Upper lobe of right lung (tissue), 1 donor: Measurements from ENCODE around the gene ROR1. TPM values are rescaled to one million over a fixed set of nuclear protein-coding genes. Genes with fewer than 3 reads are reported as not detected.

Experiments
- ATAC-seq: fragments of 200-7000 bp; cut with Tn5 transposase; one replicate; pipeline ENCODE4 v1.9.1; 2020; ENCODE audit warnings: mild to moderate bottlenecking, moderate library complexity
- DNase-seq: peaks from one replicate; pipeline ENCODE4 v3.0.0-alpha.2; 2020
- H3K27ac ChIP-seq: fragments of 200-600 bp; one replicate; pipeline ENCODE4 v1.8.0; 2022
- H3K27me3 ChIP-seq: fragments of 200-600 bp; one replicate; pipeline ENCODE4 v1.8.0; 2022; ENCODE audit warnings: mild to moderate bottlenecking
- H3K36me3 ChIP-seq: fragments of 200-600 bp; one replicate; pipeline ENCODE4 v1.8.0; 2022
- H3K4me1 ChIP-seq: fragments of 200-600 bp; one replicate; pipeline ENCODE4 v1.8.0; 2022
- H3K4me3 ChIP-seq: fragments of 200-600 bp; one replicate; pipeline ENCODE4 v1.8.0; 2022; ENCODE audit warnings: mild to moderate bottlenecking
- H3K9me3 ChIP-seq: fragments of 200-600 bp; one replicate; pipeline ENCODE4 v1.8.0; 2022
- CTCF ChIP-seq: fragments of 200-600 bp; IDR thresholded peaks from one replicate; pipeline ENCODE4 v1.8.0; 2022; ENCODE audit warnings: antibody characterized with exemption
- intact Hi-C: fragments of 100-400 bp; cut with DNase I; formaldehyde crosslinking; loops from one replicate; pipeline ENCODE4 v1.11.0; 2022
- total RNA-seq: library from RNA; stranded (reverse); fragmentation: NEBNext Ultra II Directional; extraction: Animal tissue kit (Norgen Biotek cat#: 25700); gene quantifications from one replicate; pipeline ENCODE4 v1.2.1, GENCODE V29; 2021
- donor health status: DM: no; HTN: yes; CAD: no; lungs with severe emphysema.

Gene ROR1
- total RNA-seq, 1 donor from 2014 or later: 21.4 TPM

DNA sequence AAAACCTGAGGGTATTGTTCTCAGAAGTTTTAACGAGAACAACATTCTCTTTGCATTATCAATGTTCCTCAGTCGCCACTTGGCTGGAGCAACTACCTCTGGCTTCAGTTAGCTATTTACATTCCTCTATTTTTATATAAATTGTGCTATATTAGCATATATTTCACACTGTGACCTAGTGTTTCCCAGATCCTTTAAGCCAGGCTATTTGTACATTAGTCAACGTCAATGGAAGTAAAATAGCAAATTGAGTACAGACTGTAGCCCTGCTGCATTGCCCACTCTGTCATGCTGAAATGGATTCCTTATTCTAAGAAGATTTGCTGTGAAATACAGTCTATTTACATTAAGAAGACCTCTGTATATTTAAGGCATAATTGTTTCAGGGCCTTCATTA, 213.8 kb downstream of the ROR1 start:
- Histone ChIP-seq H3K27ac (no peak overlapping the region), H3K9me3 (no peaks in the 10 kb centered on the region), H3K27me3 (no peaks in the 10 kb centered on the region), H3K4me3 (no peak overlapping the region), H3K36me3 (no peaks in the 10 kb centered on the region), H3K4me1 (no peaks in the 10 kb centered on the region)
- ATAC-seq: no peak
- intact Hi-C loops: no loop called here
- no peak for DNase-seq
- no peak for TF ChIP-seq CTCF

DNA sequence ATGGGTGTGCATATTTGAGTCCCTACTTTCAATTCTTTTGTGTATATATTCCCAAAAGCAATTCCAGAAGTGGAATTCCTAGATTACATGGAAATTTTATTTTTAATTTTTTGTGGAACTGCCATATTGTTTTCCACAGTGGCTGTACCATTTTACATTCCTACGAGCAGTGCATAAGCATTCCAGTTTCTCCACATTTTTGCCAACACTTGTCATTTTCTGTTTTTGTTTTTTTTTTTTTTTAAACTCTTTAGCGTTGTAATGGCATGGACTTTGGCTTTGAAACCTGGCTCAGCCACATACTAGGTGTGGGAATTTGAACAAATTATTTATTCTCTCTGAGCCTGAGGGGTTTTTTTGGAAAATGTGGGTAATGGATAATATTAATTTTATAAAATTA, 215.1 kb downstream of the ROR1 start:
- Histone ChIP-seq H3K36me3 (no peaks in the 10 kb centered on the region), H3K27ac (no peak overlapping the region), H3K4me1 (no peaks in the 10 kb centered on the region), H3K4me3 (no peak overlapping the region), H3K9me3 (no peaks in the 10 kb centered on the region), H3K27me3 (no peaks in the 10 kb centered on the region)
- TF ChIP-seq CTCF: no peak
- DNase-seq (no peak), ATAC-seq (no peak)
- intact Hi-C loops: no loop called here

DNA sequence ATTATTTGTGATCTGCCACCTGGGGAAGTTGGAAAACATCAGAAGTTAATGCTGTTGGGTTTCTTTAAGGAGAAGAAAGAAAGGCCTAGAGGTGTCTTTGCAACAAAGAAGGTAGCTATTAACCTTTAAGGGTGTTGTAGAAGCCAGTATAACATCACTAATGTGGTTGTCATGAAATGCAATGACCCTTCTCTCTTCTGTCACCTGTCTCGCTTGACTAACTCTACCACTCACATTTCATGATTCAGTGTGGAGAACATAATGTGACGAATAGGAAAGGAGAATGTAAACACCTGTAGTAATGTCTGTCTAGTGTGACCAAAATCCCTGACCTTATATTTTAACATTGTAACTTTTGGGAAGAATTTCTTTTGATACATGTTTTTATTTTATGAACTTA, 217.9 kb downstream of the ROR1 start:
- Histone ChIP-seq H3K9me3 (no peaks in the 10 kb centered on the region), H3K27ac (no peak overlapping the region), H3K36me3 (no peaks in the 10 kb centered on the region), H3K4me1 (no peaks in the 10 kb centered on the region), H3K4me3 (no peak overlapping the region), H3K27me3 (no peaks in the 10 kb centered on the region)
- no peak for ATAC-seq
- TF ChIP-seq CTCF: no peak
- DNase-seq: no peak
- intact Hi-C loops: no loop called here

- no peak for ATAC-seq
Measured at GRCh38 chr1:64000021-64000420, 226.2 kb downstream of the ROR1 start.

GRCh38 chr1:64001038-64001437, 227.2 kb downstream of the ROR1 start:
- Histone ChIP-seq H3K9me3 (no peaks in the 10 kb centered on the region), H3K27me3 (no peaks in the 10 kb centered on the region), H3K36me3 (no peaks in the 10 kb centered on the region), H3K4me1 (no peaks in the 10 kb centered on the region), H3K4me3 (no peak overlapping the region), H3K27ac (no peak overlapping the region)
- no peak for TF ChIP-seq CTCF
- DNase-seq: no peak
- ATAC-seq: no peak
- intact Hi-C loops: no loop called here

More at GRCh38 chr1:64000021-64000420, 226.2 kb downstream of the ROR1 start:
- Histone ChIP-seq H3K27me3 (no peaks in the 10 kb centered on the region), H3K4me3 (no peak overlapping the region), H3K4me1 (no peaks in the 10 kb centered on the region), H3K9me3 (no peaks in the 10 kb centered on the region), H3K27ac (no peak overlapping the region), H3K36me3 (no peaks in the 10 kb centered on the region)
- intact Hi-C loops: no loop called here
- DNase-seq: no peak
- TF ChIP-seq CTCF: no peak

GRCh38 chr1:64004451-64005025, 230.7 kb downstream of the ROR1 start:
- Histone ChIP-seq H3K9me3 (no peaks in the 10 kb centered on the region), H3K4me1 (peaks cover 4% of the 10 kb centered on the region), H3K27ac (no peak overlapping the region), H3K36me3 (no peaks in the 10 kb centered on the region), H3K4me3 (no peak overlapping the region), H3K27me3 (no peaks in the 10 kb centered on the region)
- intact Hi-C loops: no loop called here
- ATAC-seq (no peak), DNase-seq (no peak)
- TF ChIP-seq CTCF: no peak
